HG02870 (cell line): ENCODE measurements around the gene TLL2.

Experiments used
- ATAC-seq: cut with Tn5 transposase; IDR thresholded peaks from one replicate; pipeline ENCODE4 v1.9.1; 2021; ENCODE audit warnings: mild to moderate bottlenecking, moderate library complexity; ENCODE audit not compliant: unreplicated experiment

Gene TLL2

DNA sequence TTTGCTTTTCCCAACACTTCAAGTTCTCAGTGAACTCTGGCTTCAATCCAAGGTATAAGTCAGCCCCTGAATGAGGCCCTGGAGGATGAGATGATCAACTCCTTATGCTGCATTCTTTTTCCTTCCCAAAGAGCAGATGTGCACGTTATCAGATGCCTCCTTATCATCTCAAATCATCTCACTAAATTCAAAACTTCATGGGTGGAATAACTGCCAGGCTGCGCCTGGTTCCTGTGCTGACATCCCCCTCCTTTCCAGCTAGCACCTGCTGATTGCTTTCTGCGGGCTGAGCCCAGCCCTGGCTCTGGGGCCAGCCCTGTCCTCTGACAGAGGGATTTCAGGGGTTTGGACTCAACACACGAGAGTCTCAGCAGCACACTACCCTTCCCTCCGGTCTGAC lies 44.9 kb downstream of the TLL2 start:
- ATAC-seq, result no peak

DNA sequence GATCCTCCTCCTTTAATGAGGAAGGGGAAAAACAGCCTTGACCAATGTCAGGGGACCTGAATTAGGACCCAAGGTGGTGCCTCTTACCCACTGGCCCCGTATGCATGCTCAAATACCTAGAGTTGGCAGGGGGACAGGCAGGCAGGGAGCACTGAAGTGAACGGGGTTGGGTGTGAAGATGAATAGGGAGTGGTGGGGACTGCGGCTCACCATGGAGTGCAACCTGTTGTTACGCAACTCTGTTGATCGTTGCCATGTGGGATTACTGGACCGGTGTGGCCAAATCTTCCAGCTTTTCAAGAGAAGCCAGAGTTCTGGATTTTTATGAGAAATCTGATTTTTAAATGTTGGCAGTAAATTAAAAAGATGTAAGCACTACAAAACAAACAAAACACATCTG lies 48.1 kb downstream of the TLL2 start:
- no peak for ATAC-seq

DNA sequence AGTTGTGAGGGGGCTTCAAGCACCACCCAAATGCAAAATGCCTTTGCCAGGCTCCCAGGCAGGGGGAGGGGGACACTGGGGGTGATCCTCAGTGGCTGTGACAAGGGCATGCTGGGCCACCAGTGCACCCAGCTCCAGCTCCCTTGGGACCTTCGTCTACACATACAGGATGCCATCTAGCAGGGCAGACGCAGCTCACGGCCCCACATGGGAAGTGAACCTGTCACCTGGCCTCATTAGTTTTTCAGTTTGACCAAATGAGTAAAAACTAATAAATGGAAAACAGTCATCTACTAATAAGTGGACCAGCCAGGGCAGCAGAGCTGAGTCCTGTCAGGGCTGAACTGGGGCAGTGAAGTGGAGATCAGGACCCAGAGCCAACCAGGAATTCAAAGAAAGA lies 50.2 kb downstream of the TLL2 start:
- ATAC-seq, result no peak

DNA sequence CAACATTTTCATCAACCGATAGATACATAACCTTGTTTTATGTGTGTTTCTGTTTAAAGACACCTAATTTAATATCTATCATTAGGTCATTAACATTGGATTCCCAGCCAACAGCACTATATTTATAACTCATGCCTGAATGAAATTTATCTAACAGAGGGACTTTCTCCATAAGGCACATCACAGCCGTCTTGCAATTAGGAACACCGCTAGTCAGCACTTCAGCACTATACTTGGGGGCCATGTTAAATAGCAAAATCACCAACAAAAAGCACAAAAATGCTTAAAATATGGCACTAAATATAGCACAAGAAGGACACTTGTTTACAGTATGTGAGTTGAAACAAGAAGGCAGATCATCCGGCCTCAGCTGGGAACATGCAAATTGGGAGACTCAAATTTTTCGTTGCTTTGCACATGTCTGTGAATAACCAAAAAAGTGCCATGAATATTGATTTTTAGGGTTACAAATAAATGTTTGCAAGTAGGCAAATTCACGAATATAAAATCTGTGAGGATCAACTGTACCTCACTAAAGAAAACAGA lies 51.0 kb downstream of the TLL2 start:
- ATAC-seq, result no peak

DNA sequence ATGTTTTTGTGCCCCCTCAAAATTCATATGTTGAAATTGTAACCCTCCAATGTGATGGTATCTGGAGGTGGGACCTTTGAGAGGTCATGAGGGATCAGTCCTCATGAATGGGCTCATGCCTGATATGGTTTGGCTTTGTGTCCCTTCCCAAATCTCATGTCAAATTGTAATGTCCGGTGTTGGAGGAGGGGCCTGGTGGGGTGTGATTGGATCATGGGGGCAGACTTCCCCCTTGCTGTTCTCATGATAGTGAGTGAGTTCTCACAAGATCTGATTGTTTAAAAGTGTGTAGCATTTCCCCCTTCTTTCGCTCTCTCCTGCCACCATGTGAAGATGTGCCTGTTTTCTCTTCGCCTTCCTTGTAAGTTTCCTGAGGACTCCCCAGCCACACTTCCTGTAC lies 53.4 kb downstream of the TLL2 start:
- ATAC-seq, result no peak

DNA sequence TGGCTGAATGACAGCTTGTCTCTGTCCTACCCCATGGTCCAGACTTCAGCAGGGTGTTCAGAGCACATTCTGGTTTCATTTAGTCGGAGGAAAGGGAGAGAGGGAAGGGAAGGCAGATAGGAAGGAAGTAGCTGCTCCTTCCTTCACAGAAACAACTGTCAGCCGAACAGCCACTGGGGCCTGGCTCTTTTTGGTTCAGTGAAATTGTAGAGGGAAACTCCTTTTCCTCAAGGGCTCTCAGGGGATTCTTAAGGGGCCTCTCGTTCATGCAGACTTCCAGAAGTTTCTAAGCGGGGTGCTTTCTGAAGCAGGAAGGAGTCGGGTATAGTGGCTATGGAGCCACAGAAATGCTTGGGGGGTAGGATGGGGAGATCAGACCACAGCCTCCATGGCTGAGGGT lies 56.4 kb downstream of the TLL2 start:
- ATAC-seq, result no peak

DNA sequence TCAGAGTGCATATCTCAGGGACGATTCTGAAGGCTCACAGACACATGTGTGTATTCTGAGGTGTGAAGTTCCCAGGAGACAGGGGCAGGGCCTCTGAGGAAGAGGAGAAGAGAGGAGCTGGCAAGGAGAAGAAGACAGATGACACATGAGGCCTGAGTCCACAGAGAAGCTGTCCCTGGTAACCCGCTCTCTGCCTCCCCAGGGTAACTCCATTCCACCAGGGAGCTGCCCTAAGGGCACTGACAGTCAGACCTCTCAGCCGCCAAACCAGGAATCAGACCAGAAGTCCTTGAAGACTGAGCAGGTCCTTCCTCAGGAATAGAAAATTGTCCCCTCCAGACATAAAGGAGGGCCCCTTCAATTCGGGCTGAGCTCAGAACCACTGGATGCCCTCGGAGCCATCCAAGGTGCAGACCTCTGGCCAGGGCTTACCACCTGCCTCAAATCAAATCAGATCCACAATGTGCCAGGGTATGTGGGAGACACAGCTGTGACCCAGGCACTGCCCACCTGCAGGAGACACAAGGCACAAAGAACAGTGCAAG lies 57.4 kb downstream of the TLL2 start:
- ATAC-seq, result no peak

DNA sequence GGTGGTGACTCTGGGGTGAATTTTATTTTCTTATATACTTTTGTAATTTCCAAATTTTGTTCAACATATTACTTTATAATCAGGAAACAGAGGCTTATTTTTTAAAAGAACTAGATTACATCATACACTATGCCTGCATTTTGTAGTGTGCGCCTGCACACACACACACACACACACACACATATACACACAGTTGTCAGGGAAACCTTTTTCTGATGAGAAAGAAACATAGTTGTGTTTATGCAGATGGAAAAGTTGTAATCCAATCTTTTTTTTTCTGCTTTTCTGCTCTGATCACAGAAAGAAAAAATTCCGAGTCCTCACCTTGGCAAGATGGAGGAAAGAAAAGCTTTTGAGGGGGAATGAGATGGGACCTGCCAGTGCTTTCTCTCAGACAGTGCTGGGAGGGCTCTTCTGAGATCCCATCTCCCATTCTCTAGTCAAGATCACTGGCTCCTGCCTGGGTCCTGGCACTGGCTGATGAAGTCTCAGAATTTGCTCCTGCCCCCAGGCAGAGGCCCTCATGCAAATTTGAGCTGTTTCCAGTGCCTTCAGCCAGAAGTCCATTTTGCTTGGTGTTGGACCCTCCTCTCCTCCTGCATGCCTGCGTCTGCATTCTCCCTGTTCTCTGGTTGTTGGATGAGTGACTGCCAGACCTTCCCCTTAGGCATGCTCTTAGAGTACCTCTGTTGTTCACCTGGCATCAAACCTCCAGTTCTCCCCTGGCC lies 59.7 kb downstream of the TLL2 start:
- no peak for ATAC-seq

DNA sequence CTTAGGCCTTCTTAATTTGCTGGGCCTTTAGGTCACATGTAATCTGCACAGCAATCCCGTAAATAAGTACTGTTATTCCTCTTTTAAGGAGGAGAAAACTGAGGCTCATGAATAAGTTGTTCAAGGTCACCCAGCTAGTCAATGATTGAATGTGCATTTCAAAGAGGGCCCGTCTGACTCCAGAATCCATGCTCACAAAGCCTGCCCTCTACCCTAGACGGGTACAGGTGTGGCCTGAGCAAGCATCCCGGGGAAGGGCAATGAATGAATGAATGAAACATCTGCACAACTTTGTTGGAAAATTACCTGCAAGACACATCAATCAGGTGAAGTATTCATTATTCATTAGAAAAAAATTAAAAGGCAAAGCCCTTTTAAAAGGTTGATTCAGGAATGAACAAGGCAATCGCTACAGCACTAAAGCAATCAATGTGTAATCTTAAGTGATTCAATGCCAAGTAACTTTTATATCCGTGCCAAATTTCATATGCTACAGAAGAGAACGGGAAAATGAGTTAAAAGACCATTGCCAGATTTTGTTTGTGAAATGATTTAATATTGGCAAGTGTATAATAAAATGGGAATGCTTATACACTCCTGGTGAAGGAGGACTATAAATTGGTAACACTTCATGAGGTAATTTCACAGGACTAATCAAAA lies 61.1 kb downstream of the TLL2 start:
- no peak for ATAC-seq

DNA sequence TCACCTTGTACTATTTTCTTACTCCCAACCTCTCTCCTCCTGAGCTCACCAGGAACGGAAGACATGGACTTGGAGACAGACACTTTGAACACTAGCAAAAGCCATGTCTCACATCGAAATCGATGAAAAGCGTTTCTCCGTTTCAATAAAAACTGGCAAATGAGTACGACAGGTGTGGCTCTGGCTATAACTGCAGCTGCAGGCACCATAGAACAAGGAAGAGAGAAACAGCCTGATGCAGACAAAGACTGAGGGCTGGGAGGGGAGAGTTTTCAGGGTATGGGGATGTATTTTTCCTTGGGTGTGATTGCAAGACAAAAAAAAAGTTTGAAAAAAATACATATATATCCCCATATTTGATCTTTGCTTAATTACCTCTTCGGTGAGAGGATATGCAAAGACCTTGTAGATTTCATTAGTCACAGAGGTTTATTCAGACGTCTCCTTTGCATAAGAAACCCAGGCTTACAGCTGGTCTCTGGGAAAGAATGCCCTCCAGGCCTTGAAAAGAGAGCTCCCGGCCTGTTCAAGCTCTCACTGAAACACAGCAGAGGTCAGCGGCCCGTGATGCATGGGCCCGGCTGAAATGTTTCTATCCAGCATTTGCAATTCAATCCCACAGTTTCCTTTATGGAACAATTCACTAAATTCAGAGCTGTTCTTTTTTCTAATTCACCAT lies 63.1 kb downstream of the TLL2 start:
- no peak for ATAC-seq

DNA sequence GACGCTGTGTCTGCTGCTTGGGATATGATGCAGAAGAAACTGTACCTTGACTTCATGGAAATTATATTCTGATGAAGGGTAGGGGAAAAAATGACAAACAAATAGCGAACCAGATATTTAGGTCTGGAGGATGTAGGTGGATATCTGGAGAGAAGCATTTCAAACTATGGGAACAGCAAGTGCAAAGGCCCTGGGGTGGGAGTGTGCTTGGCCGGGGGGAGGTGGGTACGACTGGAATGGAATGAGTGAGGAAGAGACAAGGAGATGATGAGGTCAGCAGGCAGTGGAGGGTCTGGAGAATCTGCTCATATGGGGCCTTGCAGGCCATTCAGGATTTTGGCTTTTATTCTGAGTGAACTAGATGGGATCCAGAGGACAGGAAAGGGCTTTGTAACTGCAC lies 65.2 kb downstream of the TLL2 start:
- ATAC-seq, result no peak

DNA sequence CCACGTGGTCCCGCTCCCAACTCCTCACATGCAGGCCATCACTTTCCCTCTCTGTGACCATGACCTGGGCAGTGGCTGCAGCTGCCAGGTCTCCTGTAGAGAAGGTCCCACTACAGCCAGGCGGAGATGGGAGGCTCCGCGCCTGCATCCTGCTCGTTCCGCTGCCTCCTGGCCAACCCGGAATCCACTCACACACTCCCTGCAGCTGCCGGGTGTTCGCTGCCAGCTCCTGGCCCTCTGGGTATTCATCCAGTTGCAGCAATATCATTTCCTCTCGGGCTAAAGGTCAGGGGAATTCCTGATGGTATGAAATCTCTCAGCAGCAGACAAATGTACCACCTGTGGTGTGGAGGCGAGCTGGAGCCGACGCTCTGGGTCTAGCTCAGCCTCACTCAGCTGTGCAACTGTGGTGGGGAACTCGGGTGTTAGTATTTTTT lies 65.7 kb downstream of the TLL2 start:
- ATAC-seq, result peak; percentile 78

DNA sequence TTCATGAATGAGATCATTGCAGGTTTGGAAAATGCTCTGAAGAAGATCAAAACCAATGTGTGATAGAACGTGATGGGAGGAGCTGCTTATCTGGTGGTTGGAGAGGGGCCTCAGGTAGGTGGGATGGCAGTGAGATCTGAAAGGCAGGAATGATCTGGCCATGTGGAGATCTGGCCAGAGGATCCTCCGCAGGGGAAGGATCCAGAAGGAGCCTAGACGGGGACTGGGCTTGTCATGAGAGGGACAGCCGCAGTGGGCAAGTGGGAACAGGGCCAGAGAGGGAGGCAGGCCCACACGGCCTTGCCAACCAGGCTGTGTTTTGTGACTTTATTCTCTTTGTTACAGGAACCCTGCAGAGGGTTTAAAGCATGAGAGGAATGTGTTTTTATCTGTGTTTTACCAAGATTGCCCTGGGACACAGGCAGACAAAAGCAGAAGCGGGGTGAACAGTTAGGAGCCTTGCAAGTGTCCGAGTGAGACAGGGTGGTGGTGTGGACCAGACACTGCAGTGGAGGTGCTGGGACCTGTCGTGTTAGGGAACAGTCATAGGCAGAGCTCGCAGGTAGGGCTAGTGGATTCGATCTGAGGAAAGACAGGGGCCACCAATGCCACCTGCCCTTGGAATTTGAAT lies 66.6 kb downstream of the TLL2 start:
- no peak for ATAC-seq

DNA sequence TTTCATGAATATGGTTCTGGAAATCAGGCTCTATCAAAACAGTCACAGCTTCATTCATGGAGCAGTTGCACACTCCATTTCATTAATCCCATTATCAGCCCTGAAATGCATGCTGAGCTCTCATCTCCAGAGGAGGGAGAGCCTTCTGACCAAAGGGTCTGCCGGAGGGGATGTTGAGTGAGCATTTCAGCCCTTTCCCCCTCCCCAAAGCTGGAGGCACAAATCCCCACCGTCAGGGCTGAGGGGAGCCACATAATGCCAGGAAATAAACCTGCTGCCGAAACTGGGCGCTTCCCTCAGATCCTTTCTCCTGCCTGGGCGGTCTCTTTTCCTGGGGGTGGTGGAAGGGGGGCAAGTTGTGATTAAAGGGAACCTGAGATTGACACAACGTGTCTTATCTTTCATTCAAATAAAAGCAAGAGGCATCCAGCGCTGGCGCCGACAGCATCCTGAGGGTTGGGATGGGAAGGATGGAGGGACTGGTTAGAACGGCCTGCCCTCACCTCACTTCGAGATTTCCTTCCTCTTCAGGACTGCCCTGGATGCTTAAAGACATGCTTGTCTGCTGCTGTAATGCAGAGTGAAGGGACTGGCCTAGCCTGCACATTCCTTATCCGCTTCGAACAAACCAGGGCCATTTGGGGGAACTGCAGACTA lies 71.6 kb downstream of the TLL2 start:
- ATAC-seq, result no peak

DNA sequence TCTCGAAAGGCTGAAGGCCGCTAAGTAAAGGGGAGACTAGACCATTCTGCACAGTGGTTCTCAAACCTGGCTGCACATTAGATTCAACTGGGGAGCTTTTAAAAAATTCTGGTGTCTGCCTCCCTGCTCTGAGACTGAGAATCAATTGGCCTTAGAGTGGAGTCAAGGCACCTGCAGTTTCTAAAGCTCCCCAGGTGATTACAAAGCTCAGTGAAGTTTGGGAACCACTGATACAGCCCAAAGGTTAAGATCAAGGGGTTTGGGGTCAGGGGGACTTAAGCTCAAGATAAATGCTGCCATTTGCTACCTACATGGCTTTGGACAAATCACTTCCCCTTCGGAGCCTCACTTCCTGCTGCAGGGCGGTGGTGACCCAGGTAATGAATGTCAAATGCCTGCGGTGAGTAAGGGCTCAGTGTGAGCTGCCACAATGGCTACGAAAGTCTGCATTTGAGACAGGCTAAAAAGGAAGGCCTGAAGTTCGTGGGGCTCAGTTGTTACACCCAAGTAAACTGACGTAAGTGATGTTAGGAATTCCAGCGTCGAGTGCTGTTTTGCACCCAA lies 72.3 kb downstream of the TLL2 start:
- ATAC-seq, result no peak

DNA sequence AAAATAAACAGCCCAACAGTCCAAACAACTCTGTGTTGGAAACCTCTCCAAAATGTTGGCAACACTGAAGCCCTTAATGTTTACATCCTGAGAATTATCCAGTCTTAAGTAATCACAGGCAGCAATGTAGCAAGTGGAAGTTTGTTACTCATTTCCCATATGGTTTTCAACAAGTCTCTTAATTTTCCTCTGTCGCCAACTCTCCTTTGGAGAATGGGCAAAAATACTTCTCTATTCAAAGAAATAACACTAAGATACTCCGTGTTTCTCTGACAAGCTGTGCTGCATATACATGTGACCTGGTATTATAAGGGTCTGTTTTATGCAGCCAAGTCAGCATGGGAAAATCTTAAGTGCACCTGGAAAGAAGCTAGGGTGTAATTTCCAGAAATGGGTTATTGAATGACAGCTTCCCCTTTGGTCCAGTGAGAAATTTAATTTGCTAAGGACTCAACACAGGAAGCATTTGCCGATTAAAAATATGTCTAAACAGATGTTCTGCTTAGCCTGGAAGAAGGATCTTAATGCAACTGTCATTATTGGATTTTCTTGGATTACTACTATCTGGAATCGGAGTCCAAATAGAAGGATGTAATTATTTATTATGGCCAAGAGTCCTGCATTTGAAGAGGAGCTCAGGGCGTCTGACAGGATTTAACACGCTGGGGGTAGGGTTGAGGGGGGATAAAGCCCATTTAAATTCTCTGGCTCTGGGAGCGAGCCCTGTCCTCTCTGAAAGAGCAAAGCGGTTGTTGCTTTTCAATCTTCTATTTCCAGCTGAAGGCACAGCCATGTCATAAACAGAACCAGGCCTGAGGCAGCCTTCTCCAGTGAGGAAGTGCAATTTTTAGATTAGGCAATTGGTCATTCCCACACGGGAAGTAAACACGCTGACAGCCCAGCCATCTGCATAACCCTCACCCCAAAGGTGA lies 73.1 kb downstream of the TLL2 start:
- no peak for ATAC-seq

DNA sequence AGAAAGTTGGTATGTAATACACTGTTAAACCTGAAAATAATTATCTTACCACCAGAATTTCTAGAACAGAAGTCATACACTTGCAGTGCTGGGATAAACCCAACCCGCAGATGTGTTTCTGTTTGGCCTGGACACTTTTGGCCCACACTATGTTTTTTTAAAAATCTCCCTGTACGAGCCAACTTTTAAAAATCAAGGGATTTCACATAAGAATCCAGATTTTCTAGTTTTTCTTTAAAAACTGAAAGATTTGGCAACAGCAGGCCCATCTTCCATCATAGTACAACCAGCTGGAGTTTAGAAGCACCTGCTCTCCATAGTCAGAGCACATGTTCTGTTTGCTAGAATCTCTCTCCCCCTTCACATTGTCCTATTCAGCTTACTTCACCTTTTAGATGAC lies 74.0 kb downstream of the TLL2 start:
- ATAC-seq, result no peak

DNA sequence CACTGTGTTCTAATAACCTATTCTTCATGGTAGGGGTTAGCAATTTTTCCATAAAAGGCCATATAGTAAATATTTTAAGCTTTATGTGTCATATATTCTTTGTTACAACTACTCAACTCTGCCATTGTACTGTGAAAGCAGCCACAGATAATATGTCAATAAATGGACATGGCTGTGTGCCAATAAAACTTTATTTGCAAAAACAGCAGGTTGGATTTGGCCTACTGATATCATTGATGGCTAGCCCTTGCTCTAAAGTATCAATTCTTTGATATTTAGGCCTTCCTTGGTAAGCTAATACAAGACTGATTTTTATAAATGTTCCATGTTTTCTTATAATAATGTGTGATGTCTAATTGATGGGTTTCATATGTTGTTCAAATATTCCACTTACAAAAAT lies 77.7 kb downstream of the TLL2 start:
- no peak for ATAC-seq
